Activated CD4-positive, CD25-positive, alpha-beta regulatory T cell treated with anti-CD3 and anti-CD28 coated beads, Interleukin-2, amount 50 U/mL, for 72 hours (primary cell): Measurements from ENCODE around the gene SYPL2.

ENCODE experiments used
- DNase-seq: peaks from one replicate; pipeline ENCODE4 v3.0.0; 2021

SYPL2 gene

GRCh38 chr1:109521002-109521951, 54.9 kb downstream of the SYPL2 start:
- DNase-seq = no peak

GRCh38 chr1:109522026-109522425, 55.7 kb downstream of the SYPL2 start:
- no peak for DNase-seq

GRCh38 chr1:109523706-109524105, 57.4 kb downstream of the SYPL2 start:
- DNase-seq = no peak

- DNase-seq = no peak
Observed at GRCh38 chr1:109527098-109527811, 60.9 kb downstream of the SYPL2 start.

GRCh38 chr1:109527846-109528695, 61.7 kb downstream of the SYPL2 start:
- no peak for DNase-seq

GRCh38 chr1:109528712-109529111, 62.4 kb downstream of the SYPL2 start:
- DNase-seq = no peak

GRCh38 chr1:109529881-109530456, 63.6 kb downstream of the SYPL2 start:
- DNase-seq = no peak

- no peak for DNase-seq
Observed at GRCh38 chr1:109530457-109531087, 64.2 kb downstream of the SYPL2 start.

GRCh38 chr1:109531380-109531779, 65.0 kb downstream of the SYPL2 start:
- DNase-seq = no peak
